Neutrophil (primary cell): ENCODE results near the gene TXLNG.
A peak's percentile ranks its signal among the peaks of the same experiment; 100 is the strongest.

Experiments
- H3K27ac ChIP-seq: fragments of 200-600 bp; sonication (generic); 2 replicates; pipeline ENCODE4 v1.5.1; 2016; ENCODE audit warnings: mild to moderate bottlenecking, moderate library complexity
- H3K27me3 ChIP-seq: fragments of 200-600 bp; sonication (generic); 2 replicates; pipeline ENCODE4 v1.6.0; 2016; ENCODE audit warnings: mild to moderate bottlenecking
- H3K36me3 ChIP-seq: fragments of 200-600 bp; sonication (generic); 2 replicates; pipeline ENCODE4 v1.5.1; 2017
- H3K4me1 ChIP-seq, 2 experiments: fragments of 200-600 bp in 1 of 2; sonication (generic) in 1 of 2; 1 replicate in 1 of 2; 2 replicates in 1 of 2; pipeline versions ENCODE4 v1.5.1 to v1.6.1; 2013 to 2016; ENCODE audit warnings: low read depth in 1 of 2, low read length in 1 of 2, mild to moderate bottlenecking in 1 of 2, moderate library complexity in 1 of 2; ENCODE audit not compliant: control insufficient read depth in 1 of 2, insufficient read depth in 1 of 2
- H3K4me3 ChIP-seq, 2 experiments: fragments of 200-600 bp in 1 of 2; sonication (generic) in 1 of 2; 1 replicate in 1 of 2; 2 replicates in 1 of 2; pipeline ENCODE4 v1.5.1; 2013 to 2016; ENCODE audit warnings: low read depth in 1 of 2, low read length in 1 of 2, mild to moderate bottlenecking in 1 of 2, moderate library complexity in 1 of 2
- H3K9me3 ChIP-seq: fragments of 200-600 bp; sonication (generic); 2 replicates; pipeline ENCODE4 v1.5.1; 2016
- CTCF ChIP-seq: fragments of 200-600 bp; sonication (generic); IDR thresholded peaks from 2 replicates; pipeline ENCODE4 v1.5.1; 2016; ENCODE audit warnings: antibody characterized with exemption

The TXLNG gene

GRCh38 chrX:16797841-16798240, 11.6 kb downstream of the TXLNG start:
- H3K4me3 ChIP-seq: no peak overlapping the region
- H3K27ac ChIP-seq: peak overlapping the region; percentile 72
- H3K27me3 ChIP-seq: no peaks in the 10 kb centered on the region

GRCh38 chrX:16804923-16805464, 18.7 kb downstream of the TXLNG start:
- no peak overlapping the region for H3K27ac ChIP-seq
- H3K9me3 ChIP-seq: no peaks in the 10 kb centered on the region
- H3K27me3 ChIP-seq: no peaks in the 10 kb centered on the region
- peaks cover 16 to 20% of the 10 kb centered on the region in 2 experiments for H3K4me1 ChIP-seq
- H3K4me3 ChIP-seq: no peak overlapping the region
- H3K36me3 ChIP-seq: no peaks in the 10 kb centered on the region
- no peak for TF ChIP-seq CTCF

More at GRCh38 chrX:16797841-16798240, 11.6 kb downstream of the TXLNG start:
- TF ChIP-seq CTCF: no peak
- H3K9me3 ChIP-seq: no peaks in the 10 kb centered on the region
- H3K4me1 ChIP-seq: peaks cover 16 to 27% of the 10 kb centered on the region in 2 experiments
- H3K36me3 ChIP-seq: no peaks in the 10 kb centered on the region

GRCh38 chrX:16807548-16807947, 21.3 kb downstream of the TXLNG start:
- Histone ChIP-seq H3K9me3 (no peaks in the 10 kb centered on the region), H3K27ac (peak overlapping the region; percentile 71), H3K4me1 (peaks cover 29 to 31% of the 10 kb centered on the region in 2 experiments), H3K4me3 (peak overlapping the region; percentile 24 to 54), H3K36me3 (no peaks in the 10 kb centered on the region), H3K27me3 (no peaks in the 10 kb centered on the region)
- TF ChIP-seq CTCF: no peak

- Histone ChIP-seq H3K36me3 (no peaks in the 10 kb centered on the region), H3K9me3 (no peaks in the 10 kb centered on the region), H3K4me1 (peaks cover 29 to 31% of the 10 kb centered on the region in 2 experiments), H3K4me3 (peak overlapping the region; percentile 24 to 54), H3K27ac (peak overlapping the region; percentile 71), H3K27me3 (no peaks in the 10 kb centered on the region)
- TF ChIP-seq CTCF: no peak
Measured at GRCh38 chrX:16807976-16808542, 21.8 kb downstream of the TXLNG start.

GRCh38 chrX:16814597-16814996, 28.3 kb downstream of the TXLNG start:
- Histone ChIP-seq H3K4me1 (peaks cover 32 to 43% of the 10 kb centered on the region in 2 experiments), H3K27ac (peak overlapping the region; percentile 75)

More at GRCh38 chrX:16814597-16814996, 28.3 kb downstream of the TXLNG start:
- Histone ChIP-seq H3K4me3 (no peak overlapping the region), H3K27me3 (no peaks in the 10 kb centered on the region), H3K9me3 (no peaks in the 10 kb centered on the region), H3K36me3 (no peaks in the 10 kb centered on the region)
- TF ChIP-seq CTCF: no peak
